AG08395 (cell line): ENCODE data around the gene COL4A1.

Experiments used
- DNase-seq: peaks from one replicate; pipeline ENCODE4 v3.0.0; 2012; ENCODE audit warnings: mixed read lengths, low spot score

COL4A1 gene

GRCh38 chr13:110341445-110342244 lies 34.7 kb upstream of the COL4A1 start:
- no peak for DNase-seq

DNA sequence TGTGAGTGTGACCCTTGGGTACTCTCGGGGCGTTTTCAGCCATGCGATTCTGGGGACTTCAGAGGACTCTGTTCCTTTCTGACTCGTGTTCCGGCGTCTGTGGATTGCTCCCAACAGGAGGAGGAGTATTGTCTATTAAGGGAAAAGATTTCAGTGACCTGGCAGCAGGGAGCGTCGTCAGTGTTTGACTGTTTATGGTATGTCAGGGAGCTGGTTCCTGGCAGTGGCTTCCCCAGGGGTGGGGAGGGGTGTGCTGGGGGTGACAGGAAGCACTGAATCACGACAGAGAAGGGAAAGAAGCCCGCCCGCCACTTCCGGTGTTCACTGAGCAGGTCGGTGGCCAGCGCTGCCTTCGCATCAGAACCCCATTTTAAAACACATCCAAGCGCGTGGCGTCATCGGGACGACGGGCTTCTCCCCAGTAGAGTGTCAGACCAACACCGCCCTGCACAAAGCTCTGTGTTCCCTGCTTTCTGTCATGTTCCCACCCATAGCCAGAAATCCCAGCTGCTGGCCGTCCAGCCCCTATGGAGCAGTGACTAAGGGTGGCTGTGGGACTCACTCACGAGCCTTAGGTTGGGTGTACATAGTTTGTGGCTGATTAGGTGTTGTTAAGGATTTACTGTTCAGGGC lies 34.0 kb upstream of the COL4A1 start:
- peak; percentile 58 for DNase-seq

- DNase-seq: no peak
Observed at GRCh38 chr13:110339975-110340550, 33.1 kb upstream of the COL4A1 start.

GRCh38 chr13:110339263-110339662 lies 32.3 kb upstream of the COL4A1 start:
- DNase-seq: no peak

- peak; percentile 67 for DNase-seq
Observed at GRCh38 chr13:110338441-110339101, 31.6 kb upstream of the COL4A1 start.

DNA sequence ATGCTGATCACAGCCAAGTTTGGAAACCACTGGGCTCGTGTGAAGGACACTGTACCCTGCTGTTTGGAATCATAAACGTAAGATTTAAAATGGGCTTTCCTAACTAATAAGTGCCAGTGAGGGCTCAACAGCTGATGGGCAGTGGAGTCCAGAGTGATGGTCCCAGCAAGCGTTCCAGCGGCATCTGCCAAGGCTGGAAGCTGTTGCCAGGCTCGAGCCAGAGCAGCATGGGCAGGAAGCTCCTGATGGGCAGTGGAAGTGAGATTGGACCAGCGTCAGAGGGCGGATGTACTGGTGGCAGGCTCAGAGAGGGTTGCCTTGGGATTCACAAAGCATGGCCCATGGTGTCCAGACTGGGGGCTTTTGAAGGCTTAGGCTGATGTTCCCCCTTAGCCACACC lies 30.3 kb upstream of the COL4A1 start:
- DNase-seq: no peak

- no peak for DNase-seq
Observed at GRCh38 chr13:110336681-110337080, 29.7 kb upstream of the COL4A1 start.

DNA sequence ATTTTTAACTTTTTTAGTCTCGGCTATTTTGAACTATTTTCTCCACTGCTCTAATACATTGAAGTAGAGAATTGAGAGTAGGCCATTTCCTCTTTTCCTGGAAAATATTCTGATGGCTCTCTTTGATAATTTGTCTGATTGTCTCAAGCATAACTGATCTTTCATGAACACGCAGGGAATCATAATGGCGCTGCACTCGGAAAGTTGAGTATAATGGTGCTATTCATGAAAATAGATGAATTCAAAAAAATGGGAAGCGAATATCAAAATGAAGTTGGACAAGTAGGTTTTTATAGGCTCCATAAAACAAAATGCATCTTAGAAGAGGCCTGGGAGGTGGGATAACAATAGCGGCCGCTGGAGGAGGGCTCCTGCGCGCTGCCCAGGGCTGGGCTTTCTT lies 29.2 kb upstream of the COL4A1 start:
- no peak for DNase-seq

DNA sequence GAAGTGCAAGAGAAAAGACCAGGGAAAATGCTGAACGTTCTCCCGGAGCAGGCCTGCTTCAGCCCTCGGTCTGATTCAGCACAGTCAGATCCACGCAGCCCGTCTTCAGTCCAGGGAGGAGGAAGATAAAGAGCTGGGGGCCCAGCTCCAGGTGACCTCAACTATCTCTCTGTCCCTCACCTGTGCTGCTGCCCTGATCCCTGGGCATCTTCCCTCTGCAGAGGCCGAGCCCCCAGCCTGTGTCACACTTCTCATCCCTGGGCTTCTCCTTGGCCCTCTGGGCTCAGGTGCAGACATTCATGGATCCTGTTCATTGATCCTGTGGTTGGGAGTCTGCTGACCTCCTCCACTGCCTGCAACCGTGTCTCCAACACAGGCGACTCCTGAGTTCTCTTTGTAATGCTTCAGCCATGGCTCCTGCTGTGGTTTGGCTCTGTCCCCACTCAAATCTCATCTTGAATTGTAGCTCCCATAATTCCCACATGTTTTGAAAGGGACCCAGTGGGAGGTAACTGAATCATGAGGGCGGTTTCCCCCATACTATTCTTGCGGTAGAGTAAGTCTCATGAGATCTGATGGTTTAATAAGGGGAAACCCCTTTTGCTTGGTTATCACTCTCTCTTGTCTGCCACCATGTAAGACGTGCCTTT lies 28.0 kb upstream of the COL4A1 start:
- DNase-seq: no peak

DNA sequence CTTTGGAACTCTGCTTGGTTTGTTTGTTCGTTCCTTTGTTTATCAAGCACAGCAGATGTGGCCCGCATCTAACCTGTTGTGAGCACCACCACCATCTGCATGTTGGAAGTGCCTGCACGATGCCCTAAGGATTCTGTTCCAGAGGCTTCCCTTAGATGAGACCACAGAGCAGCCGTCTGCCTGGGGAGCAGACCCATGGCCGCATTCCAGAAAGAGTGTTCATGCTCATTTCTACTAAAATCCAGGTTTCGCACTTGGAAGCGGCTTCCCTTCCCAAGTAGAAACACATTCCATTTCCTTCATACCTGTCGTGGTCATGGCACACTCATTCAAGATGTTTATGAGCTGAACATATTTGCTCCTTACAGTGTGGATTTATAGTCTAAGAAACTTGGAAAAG lies 27.3 kb upstream of the COL4A1 start:
- no peak for DNase-seq

DNA sequence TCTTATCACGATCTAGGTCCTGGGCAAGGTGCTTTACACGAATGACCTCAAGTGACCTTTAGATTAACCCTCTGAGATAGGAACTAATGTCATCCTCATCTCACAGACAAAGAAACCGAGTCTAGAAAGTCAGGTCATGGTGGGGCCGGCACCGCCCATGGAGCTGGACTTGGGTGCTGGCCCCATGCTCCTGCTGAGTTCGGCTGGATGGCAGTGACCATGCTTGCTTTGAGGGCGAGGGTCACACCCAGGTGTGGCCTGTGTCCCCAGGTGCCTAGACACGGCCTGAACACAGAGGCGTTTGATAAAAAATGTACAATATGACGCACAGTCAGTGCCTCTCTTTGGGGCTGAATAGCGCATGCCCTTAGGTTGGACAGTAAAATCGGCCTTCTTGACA lies 26.9 kb upstream of the COL4A1 start:
- no peak for DNase-seq

GRCh38 chr13:110332750-110333149 lies 25.8 kb upstream of the COL4A1 start:
- no peak for DNase-seq

GRCh38 chr13:110331362-110331761 lies 24.4 kb upstream of the COL4A1 start:
- DNase-seq: peak; percentile 58

GRCh38 chr13:110330491-110331011 lies 23.6 kb upstream of the COL4A1 start:
- peak; percentile 85 for DNase-seq

DNA sequence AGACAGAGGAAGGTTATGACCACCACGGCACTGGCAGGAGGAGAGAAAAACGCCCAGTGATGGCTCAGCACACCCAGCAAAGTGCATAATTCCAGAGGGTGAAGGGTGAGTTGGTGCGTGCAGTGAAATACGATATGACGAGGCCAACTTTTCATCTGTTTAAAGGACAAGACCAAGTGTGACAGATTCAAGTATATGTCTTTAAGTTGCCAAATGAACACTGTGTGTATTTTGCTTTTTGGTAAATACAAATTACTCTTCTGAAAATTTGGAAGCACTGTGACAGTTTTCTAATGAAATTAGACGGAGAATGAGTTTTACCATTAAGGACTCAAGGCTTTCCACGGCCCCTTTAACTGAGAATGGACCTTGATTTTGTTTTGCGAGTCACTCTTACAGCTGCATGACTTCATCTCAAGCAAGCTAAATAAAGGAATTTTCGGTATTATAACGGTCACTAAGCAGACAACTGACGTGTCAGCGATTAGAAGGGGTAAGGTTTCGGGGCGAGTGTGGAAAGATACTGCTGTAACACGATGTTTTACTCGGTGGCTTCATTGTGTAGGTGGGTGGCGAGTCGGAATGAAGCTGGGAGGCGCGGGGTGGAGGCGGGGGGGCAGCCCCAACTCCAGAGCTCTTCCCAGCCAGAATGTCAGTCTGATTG lies 23.0 kb upstream of the COL4A1 start:
- no peak for DNase-seq

- no peak for DNase-seq
Observed at GRCh38 chr13:110329258-110329657, 22.3 kb upstream of the COL4A1 start.

DNA sequence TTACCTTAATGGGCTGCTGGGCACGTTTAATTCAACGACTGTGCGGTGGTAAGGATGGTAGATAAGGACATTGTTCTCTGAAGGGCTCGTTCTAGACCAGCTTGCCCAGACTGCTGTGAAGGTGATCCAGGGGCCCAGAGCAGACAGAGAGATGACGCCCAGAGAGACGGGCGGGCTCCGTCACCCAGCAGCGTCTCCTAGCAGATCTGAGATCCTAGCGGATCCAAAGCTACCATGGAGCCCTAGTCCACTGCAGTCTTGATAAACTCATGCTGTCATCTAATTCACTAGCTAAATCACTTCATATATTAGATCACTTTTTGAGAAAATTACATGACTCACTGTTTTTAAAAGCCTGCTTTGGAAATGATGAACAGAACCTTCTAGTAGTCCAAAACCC lies 21.6 kb upstream of the COL4A1 start:
- DNase-seq: no peak

GRCh38 chr13:110327051-110327721 lies 20.2 kb upstream of the COL4A1 start:
- no peak for DNase-seq

GRCh38 chr13:110326263-110326904 lies 19.4 kb upstream of the COL4A1 start:
- no peak for DNase-seq

- DNase-seq: no peak
Observed at GRCh38 chr13:110324026-110324749, 17.2 kb upstream of the COL4A1 start.
